Ascending aorta (tissue), 2 donors: Measurements from ENCODE around the gene CELF4. TPM values are rescaled to one million over a fixed set of nuclear protein-coding genes. Genes with fewer than 3 reads are reported as not detected.
A peak's percentile ranks its signal among the peaks of the same experiment; 100 is the strongest.

Source experiments
- DNase-seq, 2 donors: peaks; one replicate each; pipeline ENCODE4 v3.0.0-alpha.2; 2019; ENCODE audit warnings: low spot score in 2 of 2
- H3K27ac ChIP-seq, 2 donors: fragments of 200-600 bp; sonication (generic); one replicate each; pipeline ENCODE4 v1.5.1; 2016 to 2017; ENCODE audit warnings: mild to moderate bottlenecking in 1 of 2
- H3K27me3 ChIP-seq: fragments of 200-600 bp; sonication (generic); one replicate; pipeline ENCODE4 v1.5.1; 2017
- H3K36me3 ChIP-seq, 2 donors: fragments of 200-600 bp; sonication (generic); one replicate each; pipeline ENCODE4 v1.5.1; 2016
- H3K4me1 ChIP-seq, 2 donors: fragments of 200-600 bp; sonication (generic); one replicate each; pipeline ENCODE4 v1.5.1; 2016 to 2017; ENCODE audit warnings: mild to moderate bottlenecking in 1 of 2
- H3K4me3 ChIP-seq, 2 donors: fragments of 200-600 bp; sonication (generic); one replicate each; pipeline ENCODE4 v1.5.1; 2016 to 2017; ENCODE audit warnings: mild to moderate bottlenecking in 1 of 2
- H3K9me3 ChIP-seq, 2 donors: fragments of 200-600 bp; sonication (generic); one replicate each; pipeline ENCODE4 v1.5.1; 2016
- intact Hi-C: fragments of 100-400 bp; cut with DNase I; formaldehyde crosslinking; loops from one replicate; pipeline ENCODE4 v1.15.1; 2023
- total RNA-seq: library from RNA; depleted of rRNA; stranded (reverse); fragments of >200 nt; gene quantifications from one replicate; pipeline ENCODE4 v1.1.0, GENCODE V29; 2016
- TF ChIP-seq, protein P1 (sequence below), 3 experiments: fragments of 200-600 bp in 2 of 3; fragments of 450-650 bp in 1 of 3; sonication (generic) in 2 of 3; IDR thresholded peaks; one replicate each; pipeline ENCODE4 v1.5.1; 2016 to 2019; ENCODE audit warnings: antibody characterized with exemption in 3 of 3, mild to moderate bottlenecking in 1 of 3, moderate library complexity in 1 of 3

CELF4 gene
- total RNA-seq, 1 donor from 2014 or later, result not detected

DNA sequence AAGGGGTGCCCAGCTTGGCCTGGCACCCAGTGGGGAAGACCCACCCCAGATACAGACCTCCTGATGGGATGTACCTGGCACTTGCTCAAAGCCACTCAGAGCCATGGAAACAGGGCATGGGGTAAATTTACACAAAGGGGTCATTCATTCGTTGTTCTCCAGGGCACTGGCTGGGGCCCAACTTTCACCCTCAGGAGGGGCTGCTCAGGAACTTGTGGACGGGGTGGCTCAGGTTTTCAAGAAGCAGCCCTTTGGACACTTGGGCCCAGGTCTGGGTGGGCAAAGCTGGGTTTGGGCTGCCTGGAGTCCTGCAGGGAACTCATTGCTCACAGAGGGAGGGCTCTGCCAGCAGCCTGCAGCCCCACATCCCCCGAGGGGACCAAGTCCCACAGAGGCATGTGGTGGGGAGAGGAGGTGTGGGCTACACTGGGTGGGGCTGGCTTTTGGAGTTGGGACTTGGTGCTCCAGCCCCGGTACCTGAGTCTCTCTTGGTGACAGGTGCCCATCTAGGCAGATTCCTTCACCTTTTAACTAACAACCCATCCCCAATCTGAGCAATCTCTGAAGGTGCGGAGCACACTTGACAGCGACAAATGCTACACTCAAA, 172.3 kb downstream of the CELF4 start:
- Histone ChIP-seq H3K36me3 (no peaks in the 10 kb centered on the region), H3K4me1 (peaks cover 0 to 5% of the 10 kb centered on the region in 2 donors), H3K9me3 (no peaks in the 10 kb centered on the region), H3K27me3 (no peaks in the 10 kb centered on the region), H3K27ac (no peak overlapping the region), H3K4me3 (peak overlapping the region in 1 of 2 donors; percentile 69)
- TF ChIP-seq, protein P1, sequence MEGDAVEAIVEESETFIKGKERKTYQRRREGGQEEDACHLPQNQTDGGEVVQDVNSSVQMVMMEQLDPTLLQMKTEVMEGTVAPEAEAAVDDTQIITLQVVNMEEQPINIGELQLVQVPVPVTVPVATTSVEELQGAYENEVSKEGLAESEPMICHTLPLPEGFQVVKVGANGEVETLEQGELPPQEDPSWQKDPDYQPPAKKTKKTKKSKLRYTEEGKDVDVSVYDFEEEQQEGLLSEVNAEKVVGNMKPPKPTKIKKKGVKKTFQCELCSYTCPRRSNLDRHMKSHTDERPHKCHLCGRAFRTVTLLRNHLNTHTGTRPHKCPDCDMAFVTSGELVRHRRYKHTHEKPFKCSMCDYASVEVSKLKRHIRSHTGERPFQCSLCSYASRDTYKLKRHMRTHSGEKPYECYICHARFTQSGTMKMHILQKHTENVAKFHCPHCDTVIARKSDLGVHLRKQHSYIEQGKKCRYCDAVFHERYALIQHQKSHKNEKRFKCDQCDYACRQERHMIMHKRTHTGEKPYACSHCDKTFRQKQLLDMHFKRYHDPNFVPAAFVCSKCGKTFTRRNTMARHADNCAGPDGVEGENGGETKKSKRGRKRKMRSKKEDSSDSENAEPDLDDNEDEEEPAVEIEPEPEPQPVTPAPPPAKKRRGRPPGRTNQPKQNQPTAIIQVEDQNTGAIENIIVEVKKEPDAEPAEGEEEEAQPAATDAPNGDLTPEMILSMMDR (IDR thresholded peaks at IDR 0.05), result no peak
- no peak for DNase-seq
- intact Hi-C loops, result no loop called here

DNA sequence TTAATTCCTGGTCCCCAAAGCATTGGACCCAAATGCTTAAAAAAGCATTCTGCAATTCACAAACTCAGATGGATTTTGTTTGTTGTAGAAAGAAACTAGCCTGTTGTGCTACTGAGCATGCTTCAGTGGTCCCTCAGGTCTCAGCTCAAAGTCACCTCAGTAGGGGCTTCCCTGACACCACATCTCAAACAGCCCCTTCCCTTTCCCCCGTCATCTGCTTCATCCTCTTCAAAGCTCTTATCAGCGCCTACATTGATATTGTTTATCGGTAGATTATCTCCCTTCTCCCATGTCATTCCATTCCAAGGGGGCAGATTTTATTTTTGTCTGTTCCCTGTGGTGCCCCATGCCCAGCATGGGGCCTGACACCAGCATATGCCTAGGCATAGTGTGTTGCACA, 172.9 kb downstream of the CELF4 start:
- Histone ChIP-seq H3K36me3 (no peaks in the 10 kb centered on the region), H3K27ac (no peak overlapping the region), H3K27me3 (no peaks in the 10 kb centered on the region), H3K9me3 (no peaks in the 10 kb centered on the region), H3K4me3 (no peak overlapping the region), H3K4me1 (peaks cover 0 to 5% of the 10 kb centered on the region in 2 donors)
- DNase-seq, result no peak
- intact Hi-C loops, result no loop called here
- TF ChIP-seq, protein P1 (IDR thresholded peaks at IDR 0.05), result no peak

DNA sequence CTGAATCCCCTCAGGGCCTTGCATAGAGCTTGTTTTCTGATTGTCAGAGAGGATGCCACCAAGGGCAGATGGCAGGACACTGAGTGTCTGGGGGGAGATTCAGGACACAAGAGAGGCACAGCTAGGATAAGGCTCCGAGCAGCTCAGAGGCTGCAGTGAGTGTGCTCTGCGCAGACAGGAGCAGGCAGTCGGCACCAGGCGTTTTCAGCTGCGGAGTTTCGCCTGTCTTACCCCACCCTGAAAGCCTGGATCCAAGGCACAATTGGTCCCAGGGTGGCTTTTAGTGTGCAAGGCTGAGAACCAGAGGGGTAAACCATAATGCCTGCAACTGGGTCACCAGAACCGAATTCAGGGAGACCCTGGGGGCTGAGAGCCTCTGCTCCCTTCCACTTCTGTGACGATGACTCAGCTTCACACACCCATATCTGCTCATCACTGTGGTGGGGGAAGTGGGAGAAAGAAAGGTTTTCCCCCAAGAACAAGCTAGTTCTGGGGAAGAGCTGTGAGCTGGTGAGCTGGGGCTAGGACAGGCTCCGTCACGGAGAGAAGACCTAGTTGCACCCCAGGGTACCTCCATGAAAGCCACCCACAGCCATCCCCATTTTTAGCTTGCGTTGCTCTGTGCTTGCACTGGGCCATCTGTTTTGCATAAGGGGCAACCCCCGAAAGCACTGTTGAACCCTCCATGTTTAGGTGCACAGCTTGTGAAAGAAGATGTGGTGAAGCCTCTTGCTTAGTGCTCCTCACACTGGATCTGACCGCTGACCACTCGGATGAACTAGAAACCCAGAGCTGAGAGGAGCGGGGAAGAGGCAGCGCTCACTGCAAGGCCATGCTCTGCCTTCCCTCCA, 173.7 kb downstream of the CELF4 start:
- no peak for DNase-seq
- Histone ChIP-seq H3K36me3 (no peaks in the 10 kb centered on the region), H3K27ac (no peak overlapping the region), H3K4me3 (no peak overlapping the region), H3K9me3 (no peaks in the 10 kb centered on the region), H3K4me1 (peaks cover 0 to 5% of the 10 kb centered on the region in 2 donors), H3K27me3 (no peaks in the 10 kb centered on the region)
- intact Hi-C loops, result no loop called here
- TF ChIP-seq, protein P1 (IDR thresholded peaks at IDR 0.05), result no peak

DNA sequence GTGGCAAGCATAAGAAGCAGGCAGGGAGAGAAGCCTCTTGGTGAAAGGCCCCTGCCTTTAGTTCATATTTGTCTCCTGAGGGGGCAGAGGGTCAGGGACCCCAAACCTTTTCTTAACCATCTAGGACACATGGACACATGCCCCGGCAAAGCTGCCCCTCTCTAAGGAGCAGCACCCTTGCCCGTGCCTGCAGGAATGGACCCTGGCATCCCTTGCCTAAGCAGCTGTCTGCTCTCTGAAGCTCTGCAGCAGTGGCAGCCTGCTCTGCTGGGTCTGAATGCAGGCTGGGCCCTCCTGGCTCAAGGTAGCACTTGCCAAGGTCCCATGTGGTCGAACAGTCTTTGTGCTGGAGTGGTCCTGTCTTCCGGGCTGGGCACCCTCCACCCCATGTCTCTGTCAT, 174.4 kb downstream of the CELF4 start:
- TF ChIP-seq, protein P1 (IDR thresholded peaks at IDR 0.05), result no peak
- intact Hi-C loops, result no loop called here
- Histone ChIP-seq H3K4me1 (peaks cover 0 to 5% of the 10 kb centered on the region in 2 donors), H3K9me3 (no peaks in the 10 kb centered on the region), H3K36me3 (no peaks in the 10 kb centered on the region), H3K4me3 (no peak overlapping the region), H3K27ac (no peak overlapping the region), H3K27me3 (no peaks in the 10 kb centered on the region)
- DNase-seq, result no peak

DNA sequence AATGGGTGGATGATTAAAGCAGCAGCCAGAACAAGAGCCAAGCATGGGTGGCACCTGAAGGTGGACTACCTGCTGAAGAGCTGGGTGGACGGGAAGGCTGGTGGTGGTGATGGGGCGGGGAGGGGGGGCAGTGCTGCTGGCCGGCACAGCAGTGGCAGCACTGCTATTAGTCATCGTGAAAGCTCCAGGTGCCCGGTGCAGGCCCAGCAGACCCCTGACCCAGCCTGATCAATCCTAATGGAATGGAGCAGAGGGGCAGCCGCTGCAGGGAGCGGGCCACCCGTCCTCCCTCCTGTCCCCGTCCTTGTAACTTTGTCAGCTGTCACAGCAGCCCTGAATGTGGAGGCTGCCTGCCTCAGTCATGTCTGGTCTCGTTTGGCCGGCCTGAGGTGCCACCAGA, 174.9 kb downstream of the CELF4 start:
- H3K27ac ChIP-seq, result no peak overlapping the region
- no peak for DNase-seq
- H3K27me3 ChIP-seq, result no peaks in the 10 kb centered on the region
- TF ChIP-seq, protein P1 (IDR thresholded peaks at IDR 0.05), result no peak
- no peak overlapping the region for H3K4me3 ChIP-seq
- peaks cover 0 to 5% of the 10 kb centered on the region in 2 donors for H3K4me1 ChIP-seq
- H3K36me3 ChIP-seq, result no peaks in the 10 kb centered on the region
- no peaks in the 10 kb centered on the region for H3K9me3 ChIP-seq
- intact Hi-C loops, result no loop called here
